Stomach (tissue), 9 donors: Measurements from ENCODE around the gene EED. TPM values are rescaled to one million over a fixed set of nuclear protein-coding genes. Genes with fewer than 3 reads are reported as not detected.

ENCODE experiments used
- DNase-seq, 2 donors: peaks; one replicate each; pipeline versions ENCODE4 v3.0.0 to v3.0.0-alpha.2; 2013 to 2019
- H3K27ac ChIP-seq, 5 donors: fragments of 200-600 bp in 4 of 5; sonication (generic) in 4 of 5; one replicate each; pipeline ENCODE4 v1.5.1; 2013 to 2019; ENCODE audit warnings: mild to moderate bottlenecking in 1 of 5, moderate library complexity in 1 of 5
- H3K27me3 ChIP-seq, 3 donors: fragments of 200-600 bp; sonication (generic); one replicate each; pipeline ENCODE4 v1.5.1; 2017 to 2019; ENCODE audit warnings: mixed run types in 1 of 3
- H3K36me3 ChIP-seq, 4 donors: fragments of 200-600 bp; sonication (generic); 1 replicate in 3 of 4; 2 replicates in 1 of 4; pipeline ENCODE4 v1.5.1; 2016 to 2019
- H3K4me1 ChIP-seq, 4 donors: fragments of 200-600 bp; sonication (generic); one replicate each; pipeline ENCODE4 v1.5.1; 2016 to 2019
- H3K4me3 ChIP-seq, 4 donors: fragments of 200-600 bp; sonication (generic) in 3 of 4; one replicate each; pipeline ENCODE4 v1.5.1; 2016 to 2019; ENCODE audit warnings: mild to moderate bottlenecking in 1 of 4
- H3K9me3 ChIP-seq, 4 donors: fragments of 200-600 bp; sonication (generic); one replicate each; pipeline ENCODE4 v1.5.1; 2016 to 2019
- CTCF ChIP-seq, 7 experiments: fragments of 450-650 bp in 4 of 7; fragments of 200-600 bp in 3 of 7; sonication (generic) in 3 of 7; IDR thresholded peaks; one replicate each; pipeline ENCODE4 v1.5.1; 2016 to 2019; ENCODE audit warnings: antibody characterized with exemption in 7 of 7, control low read depth in 2 of 7, mild to moderate bottlenecking in 1 of 7
- EP300 ChIP-seq: sonication (generic); formaldehyde crosslinking; IDR thresholded peaks from one replicate; pipeline ENCODE4 v1.6.1; 2017; ENCODE audit warnings: antibody characterized with exemption
- POLR2A ChIP-seq, 4 donors: fragments of 450-650 bp; IDR thresholded peaks; one replicate each; pipeline ENCODE4 v1.6.1; 2016; ENCODE audit warnings: antibody characterized with exemption in 4 of 4, control low read depth in 2 of 4, mild to moderate bottlenecking in 1 of 4, moderate library complexity in 1 of 4
- POLR2AphosphoS5 ChIP-seq, 3 donors: sonication (generic); formaldehyde crosslinking; IDR thresholded peaks; one replicate each; pipeline ENCODE4 v1.6.1; 2016; ENCODE audit warnings: antibody characterized with exemption in 3 of 3
- WGBS, 5 donors: extraction: QIAGEN DNeasy Blood & Tissue Kit in 3 of 5; methylation state at CpG; one replicate each; pipeline versions ENCODE4 v1.1.5 to v1.1.7; 2013 to 2018; 5-methylcytosine and 5-hydroxymethylcytosine counted together
- intact Hi-C: fragments of 100-400 bp; cut with DNase I; formaldehyde crosslinking; loops from one replicate; pipeline ENCODE4 v1.15.1; 2023; ENCODE audit warnings: low total_unique reads
- polyA plus RNA-seq, 3 donors: library from polyadenylated mRNA; stranded (reverse); fragments of 200-250 nt; gene quantifications; one replicate each; pipeline ENCODE4 v1.2.3, GENCODE V29; 2013
- total RNA-seq, 5 donors: library from RNA; depleted of rRNA; stranded (reverse); fragments of >200 nt; gene quantifications; one replicate each; pipeline versions ENCODE4 v1.1.0 to v1.2.3, GENCODE V29; 2014 to 2016
- donor health status: healthy with polysubstance abuse.
- donor health status: Bipolar disorder and iron deficiency.
- donor health status: healthy.

EED gene
- total and polyA plus RNA-seq, 8 donors: 11.8 to 42.4 (median 20.8) TPM

- peaks cover 12 to 86% (median 68%) of the 10 kb centered on the region in 4 donors for H3K36me3 ChIP-seq
- H3K4me1 ChIP-seq: no peaks in the 10 kb centered on the region
- TF ChIP-seq EP300 (no peak), CTCF (IDR thresholded peaks at IDR 0.05) (no peak), POLR2AphosphoS5 (IDR thresholded peaks at IDR 0.05) (no peak), POLR2A (IDR thresholded peaks at IDR 0.05) (no peak)
- no peak overlapping the region for H3K27ac ChIP-seq
- 92 to 96% (median 94%) methylated on average over 2 to 3 of the region's 3 CpGs for WGBS, 5 donors
- intact Hi-C loops: no loop called here
- H3K9me3 ChIP-seq: no peaks in the 10 kb centered on the region
- no peak for DNase-seq
- H3K4me3 ChIP-seq: no peak overlapping the region
- no peaks in the 10 kb centered on the region for H3K27me3 ChIP-seq
Observed at GRCh38 chr11:86261328-86261727, 16.8 kb downstream of the EED start.

GRCh38 chr11:86262387-86262786, 17.8 kb downstream of the EED start:
- Histone ChIP-seq H3K27me3 (no peaks in the 10 kb centered on the region), H3K4me1 (no peaks in the 10 kb centered on the region), H3K9me3 (no peaks in the 10 kb centered on the region), H3K27ac (no peak overlapping the region), H3K36me3 (peaks cover 12 to 76% (median 57%) of the 10 kb centered on the region in 4 donors), H3K4me3 (no peak overlapping the region)
- DNase-seq: no peak
- TF ChIP-seq POLR2AphosphoS5 (IDR thresholded peaks at IDR 0.05): no peak
- no peak for TF ChIP-seq CTCF (IDR thresholded peaks at IDR 0.05)
- no peak for TF ChIP-seq EP300
- no peak for TF ChIP-seq POLR2A (IDR thresholded peaks at IDR 0.05)
- WGBS, 5 donors: 92 to 99% (median 97%) methylated on average over 6 of the region's 6 CpGs
- intact Hi-C loops: no loop called here

GRCh38 chr11:86264649-86265048, 20.1 kb downstream of the EED start:
- WGBS, 5 donors: 94 to 98% (median 96%) methylated on average over 2 of the region's 2 CpGs
- intact Hi-C loops: no loop called here
- H3K27ac ChIP-seq: no peak overlapping the region
- no peaks in the 10 kb centered on the region for H3K9me3 ChIP-seq
- TF ChIP-seq EP300: no peak
- TF ChIP-seq POLR2A (IDR thresholded peaks at IDR 0.05): no peak
- TF ChIP-seq CTCF (IDR thresholded peaks at IDR 0.05): no peak
- no peak for TF ChIP-seq POLR2AphosphoS5 (IDR thresholded peaks at IDR 0.05)
- DNase-seq: no peak
- no peaks in the 10 kb centered on the region for H3K27me3 ChIP-seq
- no peak overlapping the region for H3K4me3 ChIP-seq
- H3K36me3 ChIP-seq: peaks cover 6 to 57% (median 51%) of the 10 kb centered on the region in 4 donors
- H3K4me1 ChIP-seq: no peaks in the 10 kb centered on the region

GRCh38 chr11:86265194-86265593, 20.6 kb downstream of the EED start:
- peaks cover 6 to 59% (median 53%) of the 10 kb centered on the region in 4 donors for H3K36me3 ChIP-seq
- H3K4me3 ChIP-seq: no peak overlapping the region
- H3K27me3 ChIP-seq: no peaks in the 10 kb centered on the region
- H3K4me1 ChIP-seq: no peaks in the 10 kb centered on the region
- intact Hi-C loops: no loop called here
- H3K27ac ChIP-seq: no peak overlapping the region
- TF ChIP-seq POLR2A (IDR thresholded peaks at IDR 0.05): no peak
- TF ChIP-seq EP300: no peak
- no peak for TF ChIP-seq POLR2AphosphoS5 (IDR thresholded peaks at IDR 0.05)
- no peak for TF ChIP-seq CTCF (IDR thresholded peaks at IDR 0.05)
- H3K9me3 ChIP-seq: no peaks in the 10 kb centered on the region
- DNase-seq: no peak
